Natural killer cell (primary cell): ENCODE measurements around the gene IQCK. TPM values are rescaled to one million over a fixed set of nuclear protein-coding genes. Genes with fewer than 3 reads are reported as not detected.

Experiments
- ATAC-seq, 3 donors: fragments of 150-1000 bp in 2 of 3; fragments of 200-7000 bp in 1 of 3; cut with Tn5 transposase; 1 replicate in 1 of 3; 2 replicates in 2 of 3; pipeline ENCODE4 v1.10.0; 2021; ENCODE audit warnings: mild to moderate bottlenecking in 2 of 3, moderate library complexity in 2 of 3
- DNase-seq, 2 donors: peaks; one replicate each; pipeline versions ENCODE4 v3.0.0 to v3.0.0-alpha.2; 2013 to 2021; ENCODE audit warnings: mixed read lengths in 1 of 2
- H3K27ac ChIP-seq: one replicate; pipeline ENCODE4 v1.5.1; 2013; ENCODE audit warnings: mild to moderate bottlenecking, low read length
- H3K27me3 ChIP-seq: one replicate; pipeline ENCODE4 v1.6.1; 2013; ENCODE audit warnings: low read length; ENCODE audit not compliant: control insufficient read depth, insufficient read depth
- H3K36me3 ChIP-seq: one replicate; pipeline ENCODE4 v1.6.1; 2013; ENCODE audit warnings: low read length; ENCODE audit not compliant: control insufficient read depth, insufficient read depth
- H3K4me1 ChIP-seq: one replicate; pipeline ENCODE4 v1.6.1; 2013; ENCODE audit warnings: low read length; ENCODE audit not compliant: control insufficient read depth, insufficient read depth
- H3K4me3 ChIP-seq: one replicate; pipeline ENCODE4 v1.5.1; 2013; ENCODE audit warnings: low read length
- H3K9me3 ChIP-seq: one replicate; pipeline ENCODE4 v1.6.1; 2013; ENCODE audit warnings: low read length; ENCODE audit not compliant: control insufficient read depth, insufficient read depth
- H3K27ac Mint-ChIP-seq, 2 donors: one replicate each; pipeline ENCODE4 v1.8.0; 2022; ENCODE audit warnings: mild to moderate bottlenecking in 2 of 2, mixed read lengths in 2 of 2, moderate library complexity in 1 of 2
- H3K27me3 Mint-ChIP-seq, 2 donors: one replicate each; pipeline ENCODE4 v1.8.0; 2022; ENCODE audit warnings: low read depth in 2 of 2, mixed read lengths in 2 of 2
- H3K36me3 Mint-ChIP-seq: one replicate; pipeline ENCODE4 v1.8.0; 2022; ENCODE audit warnings: mixed read lengths
- H3K4me1 Mint-ChIP-seq, 2 donors: one replicate each; pipeline ENCODE4 v1.8.0; 2022; ENCODE audit warnings: mixed read lengths in 2 of 2
- H3K4me3 Mint-ChIP-seq: one replicate; pipeline ENCODE4 v1.8.0; 2022; ENCODE audit warnings: mild to moderate bottlenecking, moderate library complexity, mixed read lengths
- H3K9me3 Mint-ChIP-seq, 2 donors: one replicate each; pipeline ENCODE4 v1.8.0; 2022; ENCODE audit warnings: mixed read lengths in 2 of 2
- WGBS: methylation state at CpG from one replicate; pipeline ENCODE4 v1.1.7; 2013; ENCODE audit warnings: missing lambda C conversion rate; ENCODE audit not compliant: insufficient coverage; 5-methylcytosine and 5-hydroxymethylcytosine counted together
- intact Hi-C: fragments of 100-400 bp; cut with micrococcal nuclease; formaldehyde crosslinking; loops from one replicate; pipeline ENCODE4 v1.14.2; 2022
- total RNA-seq, 4 donors: library from RNA; stranded (reverse); fragments of 120-200 nt in 1 of 4; gene quantifications; one replicate each; pipeline versions ENCODE4 v1.2.3 to v1.2.4, GENCODE V29; 2013 to 2022
- TF ChIP-seq, protein P1 (sequence below): fragments of 200-600 bp; IDR thresholded peaks from one replicate; pipeline ENCODE4 v1.8.0; 2022; ENCODE audit warnings: antibody characterized with exemption

Gene IQCK
- total RNA-seq, 3 donors from 2014 or later (not counting 1 experiment from before 2014, with no cell fraction given): 0.38 to 1.8 (median 0.68) TPM

DNA sequence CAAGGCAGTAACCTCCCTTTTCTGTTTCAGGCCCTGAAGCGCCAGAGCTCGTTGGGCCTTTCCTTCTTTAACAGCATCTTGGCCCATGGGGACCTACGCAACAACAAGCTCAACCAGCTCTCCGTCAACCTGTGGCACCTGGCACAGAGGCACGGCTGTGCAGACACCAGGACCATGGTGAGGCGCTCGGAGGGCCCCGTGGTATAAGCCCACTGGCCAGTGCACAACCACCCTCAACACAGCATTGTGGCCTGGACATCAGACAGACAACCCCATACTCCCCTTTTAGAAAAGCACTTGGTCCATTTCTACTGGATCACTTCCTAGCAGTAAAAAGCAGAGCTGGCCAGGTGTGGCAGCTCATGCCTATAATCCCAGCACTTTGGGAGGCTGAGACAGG, 18.6 kb upstream of the IQCK start:
- TF ChIP-seq, protein P1, sequence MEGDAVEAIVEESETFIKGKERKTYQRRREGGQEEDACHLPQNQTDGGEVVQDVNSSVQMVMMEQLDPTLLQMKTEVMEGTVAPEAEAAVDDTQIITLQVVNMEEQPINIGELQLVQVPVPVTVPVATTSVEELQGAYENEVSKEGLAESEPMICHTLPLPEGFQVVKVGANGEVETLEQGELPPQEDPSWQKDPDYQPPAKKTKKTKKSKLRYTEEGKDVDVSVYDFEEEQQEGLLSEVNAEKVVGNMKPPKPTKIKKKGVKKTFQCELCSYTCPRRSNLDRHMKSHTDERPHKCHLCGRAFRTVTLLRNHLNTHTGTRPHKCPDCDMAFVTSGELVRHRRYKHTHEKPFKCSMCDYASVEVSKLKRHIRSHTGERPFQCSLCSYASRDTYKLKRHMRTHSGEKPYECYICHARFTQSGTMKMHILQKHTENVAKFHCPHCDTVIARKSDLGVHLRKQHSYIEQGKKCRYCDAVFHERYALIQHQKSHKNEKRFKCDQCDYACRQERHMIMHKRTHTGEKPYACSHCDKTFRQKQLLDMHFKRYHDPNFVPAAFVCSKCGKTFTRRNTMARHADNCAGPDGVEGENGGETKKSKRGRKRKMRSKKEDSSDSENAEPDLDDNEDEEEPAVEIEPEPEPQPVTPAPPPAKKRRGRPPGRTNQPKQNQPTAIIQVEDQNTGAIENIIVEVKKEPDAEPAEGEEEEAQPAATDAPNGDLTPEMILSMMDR: no peak
- peaks cover 20 to 23% of the 10 kb centered on the region in 2 donors for H3K4me1 Mint-ChIP-seq
- H3K4me3 Mint-ChIP-seq: no peak overlapping the region
- intact Hi-C loops: no loop called here
- H3K9me3 Mint-ChIP-seq: no peaks in the 10 kb centered on the region
- Histone ChIP-seq H3K4me1 (peaks cover 34% of the 10 kb centered on the region), H3K27me3 (no peaks in the 10 kb centered on the region), H3K27ac (no peak overlapping the region), H3K36me3 (peaks cover 29% of the 10 kb centered on the region), H3K9me3 (no peaks in the 10 kb centered on the region), H3K4me3 (no peak overlapping the region)
- H3K27ac Mint-ChIP-seq: no peak overlapping the region
- no peaks in the 10 kb centered on the region for H3K36me3 Mint-ChIP-seq
- DNase-seq (no peak), ATAC-seq (no peak)
- 95% methylated on average over 8 of the region's 8 CpGs for WGBS
- no peaks in the 10 kb centered on the region for H3K27me3 Mint-ChIP-seq

DNA sequence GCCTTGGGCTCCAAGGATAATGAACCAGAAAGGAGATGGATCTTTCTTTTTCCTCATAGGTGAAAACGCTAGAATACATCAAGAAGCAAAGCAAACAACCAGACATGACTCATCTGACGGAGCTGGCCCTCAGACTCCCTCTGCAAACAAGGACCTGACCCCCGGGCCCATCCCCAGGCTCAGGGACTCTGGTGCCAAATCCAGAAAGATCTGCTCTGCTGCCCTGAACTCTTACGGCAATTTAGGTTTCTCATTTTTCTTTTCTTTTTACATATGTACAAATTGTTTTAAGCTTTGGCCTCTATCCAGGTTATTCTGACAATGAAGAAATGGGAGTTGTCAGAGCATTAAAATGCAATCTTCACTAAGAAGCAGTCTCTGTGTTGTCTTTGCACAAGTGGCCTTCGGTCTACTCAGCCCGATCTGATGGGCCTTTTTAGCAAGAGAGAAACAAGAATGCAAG, 17.7 kb upstream of the IQCK start:
- H3K27ac ChIP-seq: no peak overlapping the region
- H3K27me3 Mint-ChIP-seq: no peaks in the 10 kb centered on the region
- H3K4me1 ChIP-seq: peaks cover 34% of the 10 kb centered on the region
- WGBS: 96% methylated on average over 6 of the region's 6 CpGs
- no peak overlapping the region for H3K4me3 ChIP-seq
- DNase-seq: no peak
- H3K9me3 ChIP-seq: no peaks in the 10 kb centered on the region
- TF ChIP-seq, protein P1: no peak
- ATAC-seq: no peak
- intact Hi-C loops: no loop called here
- H3K36me3 Mint-ChIP-seq: no peaks in the 10 kb centered on the region
- H3K36me3 ChIP-seq: peaks cover 37% of the 10 kb centered on the region
- H3K27ac Mint-ChIP-seq: peak overlapping the region in 1 of 2 donors; percentile 11
- no peaks in the 10 kb centered on the region for H3K9me3 Mint-ChIP-seq
- H3K4me3 Mint-ChIP-seq: no peak overlapping the region
- H3K4me1 Mint-ChIP-seq: peaks cover 20 to 23% of the 10 kb centered on the region in 2 donors
- no peaks in the 10 kb centered on the region for H3K27me3 ChIP-seq

DNA sequence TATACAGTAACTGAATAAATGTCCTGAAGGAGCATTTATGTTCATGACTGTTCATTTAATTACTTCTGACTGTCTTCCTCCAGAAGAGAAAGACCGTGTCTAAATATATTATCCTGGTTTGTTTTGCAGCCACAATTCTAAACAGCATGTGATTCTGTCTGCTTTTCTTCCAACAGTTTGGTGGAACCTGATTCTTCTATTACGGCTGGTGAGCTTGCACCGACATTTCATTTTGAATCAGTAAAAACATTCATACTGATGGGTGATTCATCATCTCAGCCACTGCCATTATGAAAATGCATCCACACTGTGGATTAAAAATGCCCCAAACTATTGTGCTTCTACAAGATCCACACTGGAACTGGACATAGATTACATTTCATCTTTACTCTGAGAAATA, 17.0 kb upstream of the IQCK start:
- ATAC-seq: no peak
- intact Hi-C loops: no loop called here
- DNase-seq: no peak
- no peaks in the 10 kb centered on the region for H3K27me3 Mint-ChIP-seq
- Histone ChIP-seq H3K4me1 (peaks cover 28% of the 10 kb centered on the region), H3K27ac (no peak overlapping the region), H3K9me3 (no peaks in the 10 kb centered on the region), H3K27me3 (no peaks in the 10 kb centered on the region), H3K36me3 (peaks cover 37% of the 10 kb centered on the region), H3K4me3 (no peak overlapping the region)
- peaks cover 16 to 20% of the 10 kb centered on the region in 2 donors for H3K4me1 Mint-ChIP-seq
- H3K27ac Mint-ChIP-seq: no peak overlapping the region
- TF ChIP-seq, protein P1: no peak
- no peaks in the 10 kb centered on the region for H3K36me3 Mint-ChIP-seq
- H3K9me3 Mint-ChIP-seq: no peaks in the 10 kb centered on the region
- 95% methylated on average over 3 of the region's 3 CpGs for WGBS
- H3K4me3 Mint-ChIP-seq: no peak overlapping the region
